GM12878 (cell line): ENCODE measurements around the gene TEX10.

Experiments
- CTCF ChIP-seq, 3 experiments: IDR thresholded peaks in 2 of 3; conservative IDR thresholded peaks in 1 of 3; 2 replicates each; pipeline ENCODE4 v1.5.1; 2011; ENCODE audit warnings: low read depth in 3 of 3, low read length in 3 of 3, mild to moderate bottlenecking in 3 of 3, control low read depth in 2 of 3, moderate library complexity in 2 of 3, inconsistent platforms in 1 of 3, mixed read lengths in 1 of 3; ENCODE audit not compliant: control insufficient read depth in 2 of 3, insufficient read depth in 1 of 3; ENCODE audit errors: extremely low read depth in 1 of 3
- EGR1 ChIP-seq, 2 experiments: IDR thresholded peaks; 1 replicate in 1 of 2; 2 replicates in 1 of 2; pipeline ENCODE4 v1.6.1; 2011 to 2012; ENCODE audit warnings: low read depth in 2 of 2, low read length in 2 of 2, borderline replicate concordance in 1 of 2, mild to moderate bottlenecking in 1 of 2, moderate library complexity in 1 of 2
- EZH2 ChIP-seq: IDR thresholded peaks from 2 replicates; pipeline ENCODE4 v1.6.1; 2012; ENCODE audit warnings: low read depth, mild to moderate bottlenecking, control low read depth, inconsistent platforms, low read length, borderline replicate concordance; ENCODE audit not compliant: control insufficient read depth
- GABPA ChIP-seq: IDR thresholded peaks from 2 replicates; pipeline ENCODE4 v1.6.1; 2014; ENCODE audit warnings: antibody characterized with exemption, low read depth, mild to moderate bottlenecking, inconsistent platforms
- POLR2AphosphoS5 ChIP-seq: IDR thresholded peaks from 2 replicates; pipeline ENCODE4 v1.6.1; 2011; ENCODE audit warnings: mild to moderate bottlenecking, low read length, inconsistent platforms
- REST ChIP-seq: IDR thresholded peaks from 2 replicates; pipeline ENCODE4 v1.6.1; 2012; ENCODE audit warnings: mild to moderate bottlenecking, low read depth, low read length
- TCF12 ChIP-seq: IDR thresholded peaks from 2 replicates; pipeline ENCODE4 v1.6.1; 2011; ENCODE audit warnings: low read depth, mild to moderate bottlenecking, low read length

GRCh38 chr9:100308965-100309564, 43.7 kb downstream of the TEX10 start:
- TF ChIP-seq POLR2AphosphoS5 (no peak), EGR1 (IDR thresholded peaks at IDR 0.05; ENCODE audit: borderline replicate concordance in 1 of 2, low read depth in 2 of 2, low read length in 2 of 2) (no peak), EZH2 (no peak), CTCF (IDR thresholded peaks at IDR 0.05 in 2 of 3, conservative IDR thresholded peaks at IDR 0.05 in 1 of 3; ENCODE audit: control insufficient read depth in 2 of 3, extremely low read depth in 1 of 3, insufficient read depth in 1 of 3, low read depth in 3 of 3, low read length in 3 of 3) (no peak), REST (no peak), TCF12 (no peak), GABPA (no peak)
